GM12891 (cell line): ENCODE measurements around the gene WIPF2.

Experiments
- POLR2A ChIP-seq: IDR thresholded peaks from 2 replicates; pipeline ENCODE4 v1.6.1; 2011; ENCODE audit warnings: low read depth, low read length, control low read depth
- POLR2AphosphoS5 ChIP-seq: IDR thresholded peaks from 2 replicates; pipeline ENCODE4 v1.6.1; 2011; ENCODE audit warnings: low read depth, low read length, control low read depth

- TF ChIP-seq POLR2A, result no peak
- no peak for TF ChIP-seq POLR2AphosphoS5
Measured at GRCh38 chr17:40309949-40310510, 90.9 kb downstream of the WIPF2 start.
